Measurements from ENCODE around the gene FBH1.

GRCh38 chr10:5951721-5952407 is 61.8 kb downstream of the FBH1 start:
- no peak for TF ChIP-seq DNMT1 (IDR thresholded peaks at IDR 0.05)
- TF ChIP-seq, protein P1, sequence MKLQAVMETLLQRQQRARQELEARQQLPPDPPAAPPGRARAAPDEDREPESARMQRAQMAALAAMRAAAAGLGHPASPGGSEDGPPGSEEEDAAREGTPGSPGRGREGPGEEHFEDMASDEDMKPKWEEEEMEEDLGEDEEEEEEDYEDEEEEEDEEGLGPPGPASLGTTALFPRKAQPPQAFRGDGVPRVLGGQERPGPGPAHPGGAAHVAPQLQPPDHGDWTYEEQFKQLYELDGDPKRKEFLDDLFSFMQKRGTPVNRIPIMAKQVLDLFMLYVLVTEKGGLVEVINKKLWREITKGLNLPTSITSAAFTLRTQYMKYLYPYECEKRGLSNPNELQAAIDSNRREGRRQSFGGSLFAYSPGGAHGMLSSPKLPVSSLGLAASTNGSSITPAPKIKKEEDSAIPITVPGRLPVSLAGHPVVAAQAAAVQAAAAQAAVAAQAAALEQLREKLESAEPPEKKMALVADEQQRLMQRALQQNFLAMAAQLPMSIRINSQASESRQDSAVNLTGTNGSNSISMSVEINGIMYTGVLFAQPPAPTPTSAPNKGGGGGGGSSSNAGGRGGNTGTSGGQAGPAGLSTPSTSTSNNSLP (IDR thresholded peaks at IDR 0.05; ENCODE audit: borderline replicate concordance, low read depth, low read length), result no peak
- TF ChIP-seq SMARCA5 (IDR thresholded peaks at IDR 0.05), result no peak
- TF ChIP-seq EP300 (IDR thresholded peaks at IDR 0.05; ENCODE audit: low read length), result no peak
- no peak for TF ChIP-seq GATAD2A (IDR thresholded peaks at IDR 0.05)
- TF ChIP-seq, protein P2, sequence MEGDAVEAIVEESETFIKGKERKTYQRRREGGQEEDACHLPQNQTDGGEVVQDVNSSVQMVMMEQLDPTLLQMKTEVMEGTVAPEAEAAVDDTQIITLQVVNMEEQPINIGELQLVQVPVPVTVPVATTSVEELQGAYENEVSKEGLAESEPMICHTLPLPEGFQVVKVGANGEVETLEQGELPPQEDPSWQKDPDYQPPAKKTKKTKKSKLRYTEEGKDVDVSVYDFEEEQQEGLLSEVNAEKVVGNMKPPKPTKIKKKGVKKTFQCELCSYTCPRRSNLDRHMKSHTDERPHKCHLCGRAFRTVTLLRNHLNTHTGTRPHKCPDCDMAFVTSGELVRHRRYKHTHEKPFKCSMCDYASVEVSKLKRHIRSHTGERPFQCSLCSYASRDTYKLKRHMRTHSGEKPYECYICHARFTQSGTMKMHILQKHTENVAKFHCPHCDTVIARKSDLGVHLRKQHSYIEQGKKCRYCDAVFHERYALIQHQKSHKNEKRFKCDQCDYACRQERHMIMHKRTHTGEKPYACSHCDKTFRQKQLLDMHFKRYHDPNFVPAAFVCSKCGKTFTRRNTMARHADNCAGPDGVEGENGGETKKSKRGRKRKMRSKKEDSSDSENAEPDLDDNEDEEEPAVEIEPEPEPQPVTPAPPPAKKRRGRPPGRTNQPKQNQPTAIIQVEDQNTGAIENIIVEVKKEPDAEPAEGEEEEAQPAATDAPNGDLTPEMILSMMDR (IDR thresholded peaks at IDR 0.05 in 2 of 3, conservative IDR thresholded peaks at IDR 0.05 in 1 of 3; ENCODE audit: insufficient read depth in 2 of 3, low read depth in 1 of 3, low read length in 3 of 3), result no peak

Data from K562 (cell line).